AG09309 (cell line): ENCODE measurements around the gene SPATS2.
"Not testable (repeated sequence)": the region's sequence is repeated elsewhere in the genome, so short reads cannot be mapped to it uniquely, and the experiment has no call there.

Experiments
- DNase-seq: peaks from one replicate; pipeline ENCODE4 v3.0.0-alpha.2; 2010; ENCODE audit warnings: low read depth
- H3K4me3 ChIP-seq: 2 replicates; pipeline ENCODE4 v1.5.1; 2011; ENCODE audit warnings: mild to moderate bottlenecking, low read depth, low read length, moderate library complexity; ENCODE audit not compliant: control insufficient read depth
- CTCF ChIP-seq: IDR thresholded peaks from 2 replicates; pipeline ENCODE4 v1.5.1; 2011; ENCODE audit warnings: mild to moderate bottlenecking, low read depth, low read length, inconsistent platforms; ENCODE audit not compliant: insufficient read depth, control insufficient read depth; ENCODE audit errors: missing control alignments

SPATS2 gene

GRCh38 chr12:49377386-49377785, 10.1 kb downstream of the SPATS2 start:
- TF ChIP-seq CTCF = no peak

GRCh38 chr12:49380184-49380583, 12.9 kb downstream of the SPATS2 start:
- H3K4me3 ChIP-seq, DNase-seq: not testable (repeated sequence)

More at GRCh38 chr12:49377386-49377785, 10.1 kb downstream of the SPATS2 start:
- no peak overlapping the region for H3K4me3 ChIP-seq
- no peak for DNase-seq

GRCh38 chr12:49388682-49389386, 21.6 kb downstream of the SPATS2 start:
- no peak for TF ChIP-seq CTCF
- DNase-seq = no peak
- H3K4me3 ChIP-seq = no peak overlapping the region

GRCh38 chr12:49389387-49389703, 22.1 kb downstream of the SPATS2 start:
- no peak for TF ChIP-seq CTCF
- DNase-seq = no peak
- no peak overlapping the region for H3K4me3 ChIP-seq

GRCh38 chr12:49397000-49397399, 29.7 kb downstream of the SPATS2 start:
- DNase-seq = no peak
- no peak overlapping the region for H3K4me3 ChIP-seq
- TF ChIP-seq CTCF = no peak

- TF ChIP-seq CTCF = no peak
- DNase-seq = no peak
- H3K4me3 ChIP-seq = no peak overlapping the region
Measured at GRCh38 chr12:49400304-49400703, 33.0 kb downstream of the SPATS2 start.

- DNase-seq = no peak
- H3K4me3 ChIP-seq = no peak overlapping the region
- TF ChIP-seq CTCF = no peak
Measured at GRCh38 chr12:49403971-49404450, 36.7 kb downstream of the SPATS2 start.
